Heart left ventricle (tissue), 16 donors: ENCODE measurements around the gene GDI1. TPM values are rescaled to one million over a fixed set of nuclear protein-coding genes. Genes with fewer than 3 reads are reported as not detected.

Experiments
- ATAC-seq, 4 donors: fragments of 200-7000 bp; cut with Tn5 transposase; one replicate each; pipeline ENCODE4 v1.9.1; 2020 to 2022; ENCODE audit warnings: moderate library complexity in 4 of 4, mild to moderate bottlenecking in 3 of 4, moderate number of reproducible peaks in 1 of 4
- DNase-seq, 5 donors: peaks; one replicate each; pipeline ENCODE4 v3.0.0-alpha.2; 2020
- H3K27ac ChIP-seq, 12 donors: fragments of 200-600 bp; sonication (generic) in 4 of 12; one replicate each; pipeline versions ENCODE4 v1.5.0 to v1.8.0; 2016 to 2022; ENCODE audit warnings: mild to moderate bottlenecking in 2 of 12
- H3K27me3 ChIP-seq, 9 donors: fragments of 200-600 bp; sonication (generic) in 2 of 9; one replicate each; pipeline versions ENCODE4 v1.5.1 to v1.8.0; 2016 to 2022; ENCODE audit warnings: mild to moderate bottlenecking in 3 of 9
- H3K36me3 ChIP-seq, 9 donors: fragments of 200-600 bp; sonication (generic) in 2 of 9; one replicate each; pipeline versions ENCODE4 v1.5.0 to v1.8.0; 2018 to 2022; ENCODE audit warnings: mild to moderate bottlenecking in 2 of 9
- H3K4me1 ChIP-seq, 12 donors: fragments of 200-600 bp; sonication (generic) in 4 of 12; one replicate each; pipeline versions ENCODE4 v1.5.0 to v1.8.0; 2016 to 2022; ENCODE audit warnings: mild to moderate bottlenecking in 3 of 12
- H3K4me3 ChIP-seq, 12 donors: fragments of 200-600 bp; sonication (generic) in 4 of 12; one replicate each; pipeline versions ENCODE4 v1.5.0 to v1.8.0; 2017 to 2022; ENCODE audit warnings: mild to moderate bottlenecking in 9 of 12, moderate library complexity in 4 of 12
- H3K9me3 ChIP-seq, 12 donors: fragments of 200-600 bp; sonication (generic) in 4 of 12; one replicate each; pipeline versions ENCODE4 v1.5.0 to v1.8.0; 2016 to 2022; ENCODE audit warnings: mild to moderate bottlenecking in 1 of 12
- CTCF ChIP-seq, 12 donors: fragments of 200-600 bp; sonication (generic) in 4 of 12; IDR thresholded peaks; one replicate each; pipeline versions ENCODE4 v1.5.0 to v1.8.0; 2018 to 2022; ENCODE audit warnings: antibody characterized with exemption in 12 of 12, mild to moderate bottlenecking in 5 of 12
- POLR2A ChIP-seq, 2 donors: fragments of 450-650 bp; IDR thresholded peaks; one replicate each; pipeline ENCODE4 v1.6.1; 2017; ENCODE audit warnings: antibody characterized with exemption in 2 of 2, mild to moderate bottlenecking in 2 of 2, moderate library complexity in 2 of 2
- WGBS, 4 donors: extraction: QIAGEN DNeasy Blood & Tissue Kit in 2 of 4; methylation state at CpG; one replicate each; pipeline versions ENCODE4 v1.1.5 to v1.1.7; 2013 to 2018; 5-methylcytosine and 5-hydroxymethylcytosine counted together
- intact Hi-C, 10 donors: fragments of 100-400 bp; cut with DNase I; formaldehyde crosslinking; loops; one replicate each; pipeline versions ENCODE4 v1.11.1 to v1.14.2; 2022
- polyA plus RNA-seq, 2 donors: library from polyadenylated mRNA; stranded (reverse); fragments of 200-250 nt; gene quantifications; one replicate each; pipeline ENCODE4 v1.2.3, GENCODE V29; 2013
- total RNA-seq, 9 donors: library from RNA; depleted of rRNA in 2 of 9; stranded (reverse); fragments of >200 nt in 2 of 9; fragmentation: NEBNext Ultra II Directional in 3 of 9; extraction: Animal tissue kit (Norgen Biotek cat#: 25700) in 3 of 9; gene quantifications; one replicate each; pipeline versions ENCODE4 v1.1.0 to v1.2.4, GENCODE V29; 2016 to 2023
- donor health status: ischemic (EF 13 %, LVEDD 7.1; RV severe dilation, severe dysfunction).
- donor health status: healthy with polysubstance abuse.
- donor health status: DM: no; HTN: yes; CAD: no.
- donor health status: DM: no; HTN: no; CAD: no.
- donor health status: ischemic (EF 25% LVEDD 6.9; RV normal size, moderate dysfunction).
- donor health status: ischemic (EF 25% LVEDD 5.7; RV mildly dilated, moderate dysfunction).
- donor health status: healthy.
- donor health status: DM: yes; HTN: yes; CAD: no.
- donor health status: ischemic (EF 35%, LVEDD 5.7; RV mildly dilated, moderate dysfunction).
- donor health status: nonischemic (EF 11% LVEDD 7.7; RV severe dilation, severe dysfunction).
- donor health status: DM: yes; HTN: yes; CAD: no.
- donor health status: PGD.
- donor health status: ischemic (EF 29% LVEDD 5.4; RV normal size, mild dysfunction).
- donor health status: nonischemic (EF 23%, LVEDD 6.1; RV moderate dilation, normal function).

Gene GDI1
- total and polyA plus RNA-seq, 11 donors = 73.6 to 152 (median 92.2) TPM

GRCh38 chrX:154429711-154430110, 7.2 kb upstream of the GDI1 start:
- WGBS, 4 donors = 75 to 91% (median 86%) methylated on average over 2 of the region's 2 CpGs
- peak overlapping the region in 3 of 12 donors; percentile 84 to 90 (median 86) for H3K27ac ChIP-seq
- no peak for DNase-seq
- intact Hi-C loops = loop anchor here in 2 of 10 donors (2.0 to 10.0 kb wide), 2 partner anchors 55 to 61 kb away; partner anchors contain the start of genes EMD (in 1 of the 2), FLNA (in 1 of the 2) and SLC10A3 (in 1 of the 2)
- H3K36me3 ChIP-seq = peaks cover 0 to 21% (median 6%) of the 10 kb centered on the region in 9 donors
- peaks cover 0 to 28% (median 7%) of the 10 kb centered on the region in 12 donors for H3K4me1 ChIP-seq
- ATAC-seq = no peak
- H3K9me3 ChIP-seq = no peaks in the 10 kb centered on the region
- no peaks in the 10 kb centered on the region for H3K27me3 ChIP-seq
- TF ChIP-seq POLR2A (IDR thresholded peaks at IDR 0.05) (no peak), CTCF (IDR thresholded peaks at IDR 0.05) (no peak)
- H3K4me3 ChIP-seq = peak overlapping the region in 7 of 12 donors; percentile 67 to 98 (median 81)

- intact Hi-C loops = loop anchor here in 1 of 10 donors (10.0 kb wide), 1 partner anchor 56 kb away; the partner anchor contains the start of genes EMD and FLNA
- peak in 1 of 4 donors; percentile 15 for ATAC-seq
- peak in 1 of 5 donors; percentile 10 for DNase-seq
- Histone ChIP-seq H3K27ac (peak overlapping the region in 4 of 12 donors; percentile 35 to 84 (median 40)), H3K27me3 (no peaks in the 10 kb centered on the region), H3K4me3 (peak overlapping the region in 1 of 12 donors; percentile 16), H3K36me3 (peaks cover 0 to 24% (median 6%) of the 10 kb centered on the region in 9 donors), H3K4me1 (peaks cover 0 to 28% (median 7%) of the 10 kb centered on the region in 12 donors), H3K9me3 (no peaks in the 10 kb centered on the region)
- TF ChIP-seq CTCF (IDR thresholded peaks at IDR 0.05) = no peak
- TF ChIP-seq POLR2A (IDR thresholded peaks at IDR 0.05) = no peak
- WGBS, 4 donors = 49 to 71% (median 58%) methylated on average over 6 of the region's 6 CpGs
Observed at GRCh38 chrX:154430479-154430878, 6.5 kb upstream of the GDI1 start.

GRCh38 chrX:154430916-154431315, 6.0 kb upstream of the GDI1 start:
- Histone ChIP-seq H3K4me3 (peak overlapping the region in 1 of 12 donors; percentile 16), H3K27ac (peak overlapping the region in 5 of 12 donors; percentile 10 to 84 (median 39)), H3K36me3 (peaks cover 0 to 24% (median 6%) of the 10 kb centered on the region in 9 donors), H3K27me3 (no peaks in the 10 kb centered on the region), H3K4me1 (peaks cover 0 to 28% (median 7%) of the 10 kb centered on the region in 12 donors), H3K9me3 (no peaks in the 10 kb centered on the region)
- TF ChIP-seq CTCF (IDR thresholded peaks at IDR 0.05) = no peak
- TF ChIP-seq POLR2A (IDR thresholded peaks at IDR 0.05) = no peak
- ATAC-seq (no peak), DNase-seq (peak in 1 of 5 donors; percentile 16)
- intact Hi-C loops = loop anchor here in 1 of 10 donors (10.0 kb wide), 1 partner anchor 56 kb away; the partner anchor contains the start of genes EMD and FLNA
- WGBS, 4 donors = 60 to 70% (median 65%) methylated on average over 7 of the region's 7 CpGs

GRCh38 chrX:154431341-154431740, 5.6 kb upstream of the GDI1 start:
- Histone ChIP-seq H3K27me3 (no peaks in the 10 kb centered on the region), H3K4me1 (peaks cover 0 to 30% (median 8%) of the 10 kb centered on the region in 12 donors), H3K27ac (peak overlapping the region in 2 of 12 donors; percentile 35 to 84), H3K9me3 (no peaks in the 10 kb centered on the region), H3K4me3 (peak overlapping the region in 1 of 12 donors; percentile 16), H3K36me3 (peaks cover 0 to 24% (median 6%) of the 10 kb centered on the region in 9 donors)
- WGBS, 4 donors = 65 to 73% (median 67%) methylated on average over 5 of the region's 5 CpGs
- ATAC-seq (peak in 1 of 4 donors; percentile 17), DNase-seq (peak in 3 of 5 donors; percentile 35 to 54 (median 40))
- intact Hi-C loops = loop anchor here in 1 of 10 donors (10.0 kb wide), 1 partner anchor 57 kb away; the partner anchor contains the start of genes EMD and FLNA
- no peak for TF ChIP-seq CTCF (IDR thresholded peaks at IDR 0.05)
- TF ChIP-seq POLR2A (IDR thresholded peaks at IDR 0.05) = no peak
